Testis (tissue), 2 donors: ENCODE results near the gene PLA2G4D.

Source experiments
- POLR2A ChIP-seq: fragments of 450-650 bp; IDR thresholded peaks from one replicate; pipeline ENCODE4 v1.6.1; 2017; ENCODE audit warnings: antibody characterized with exemption, mild to moderate bottlenecking, moderate library complexity
- TF ChIP-seq, protein P1 (sequence below), 3 experiments: fragments of 450-650 bp in 2 of 3; fragments of 200-600 bp in 1 of 3; sonication (generic) in 1 of 3; IDR thresholded peaks; one replicate each; pipeline ENCODE4 v1.5.1; 2016 to 2019; ENCODE audit warnings: antibody characterized with exemption in 3 of 3, mild to moderate bottlenecking in 2 of 3, moderate library complexity in 1 of 3

DNA sequence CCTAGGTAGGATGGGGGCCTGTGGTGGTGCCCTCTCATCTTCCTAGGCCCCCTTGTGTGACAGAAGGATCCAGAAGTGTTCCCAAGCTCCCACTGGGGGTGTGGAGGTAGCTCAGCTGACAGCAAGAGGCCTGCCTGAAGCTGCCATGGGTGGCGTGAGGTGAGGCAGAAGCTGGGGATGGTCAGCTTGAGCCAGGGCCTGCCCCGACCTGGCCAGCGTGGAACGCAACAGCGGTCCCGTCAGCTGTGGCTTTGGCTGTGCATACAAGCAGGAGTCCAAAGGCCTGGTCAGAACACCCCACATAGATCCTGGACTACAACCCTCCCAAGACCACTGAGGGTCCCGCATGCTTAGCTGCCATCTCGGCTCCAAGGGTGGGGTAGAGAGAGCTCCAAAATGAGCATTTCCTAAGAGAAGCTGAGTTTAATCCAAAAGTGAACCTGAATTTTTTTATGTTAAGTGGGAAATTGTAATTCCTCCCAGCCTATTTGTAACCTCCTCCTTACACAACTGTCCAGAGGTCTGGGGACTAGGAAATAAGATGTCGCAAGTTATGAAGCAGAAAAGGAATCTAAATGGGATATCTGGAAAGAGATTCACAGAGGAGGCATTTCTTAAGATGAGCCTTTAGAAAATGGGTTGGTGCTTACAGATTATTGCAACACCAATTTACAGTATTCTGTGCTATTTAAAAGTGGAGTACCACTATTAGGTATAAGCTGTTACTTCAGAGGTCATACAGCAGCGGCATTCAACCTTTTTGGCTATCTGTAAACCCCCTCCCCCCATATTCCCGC lies 9.9 kb upstream of the PLA2G4D start:
- TF ChIP-seq POLR2A = no peak
- TF ChIP-seq, protein P1, sequence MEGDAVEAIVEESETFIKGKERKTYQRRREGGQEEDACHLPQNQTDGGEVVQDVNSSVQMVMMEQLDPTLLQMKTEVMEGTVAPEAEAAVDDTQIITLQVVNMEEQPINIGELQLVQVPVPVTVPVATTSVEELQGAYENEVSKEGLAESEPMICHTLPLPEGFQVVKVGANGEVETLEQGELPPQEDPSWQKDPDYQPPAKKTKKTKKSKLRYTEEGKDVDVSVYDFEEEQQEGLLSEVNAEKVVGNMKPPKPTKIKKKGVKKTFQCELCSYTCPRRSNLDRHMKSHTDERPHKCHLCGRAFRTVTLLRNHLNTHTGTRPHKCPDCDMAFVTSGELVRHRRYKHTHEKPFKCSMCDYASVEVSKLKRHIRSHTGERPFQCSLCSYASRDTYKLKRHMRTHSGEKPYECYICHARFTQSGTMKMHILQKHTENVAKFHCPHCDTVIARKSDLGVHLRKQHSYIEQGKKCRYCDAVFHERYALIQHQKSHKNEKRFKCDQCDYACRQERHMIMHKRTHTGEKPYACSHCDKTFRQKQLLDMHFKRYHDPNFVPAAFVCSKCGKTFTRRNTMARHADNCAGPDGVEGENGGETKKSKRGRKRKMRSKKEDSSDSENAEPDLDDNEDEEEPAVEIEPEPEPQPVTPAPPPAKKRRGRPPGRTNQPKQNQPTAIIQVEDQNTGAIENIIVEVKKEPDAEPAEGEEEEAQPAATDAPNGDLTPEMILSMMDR (IDR thresholded peaks at IDR 0.05) = no peak
